Measurements from ENCODE around the gene SALL2. TPM values are rescaled to one million over a fixed set of nuclear protein-coding genes. Genes with fewer than 3 reads are reported as not detected.

Gene SALL2
- total RNA-seq: 7.2 and 8.7 TPM in 2 replicates

GRCh38 chr14:21525962-21526671, at the start of gene SALL2:
TSS of gene SALL2 (minus strand) at chr14:21526346. CDS start at chr14:21526127, 219 bp downstream.

DNA sequence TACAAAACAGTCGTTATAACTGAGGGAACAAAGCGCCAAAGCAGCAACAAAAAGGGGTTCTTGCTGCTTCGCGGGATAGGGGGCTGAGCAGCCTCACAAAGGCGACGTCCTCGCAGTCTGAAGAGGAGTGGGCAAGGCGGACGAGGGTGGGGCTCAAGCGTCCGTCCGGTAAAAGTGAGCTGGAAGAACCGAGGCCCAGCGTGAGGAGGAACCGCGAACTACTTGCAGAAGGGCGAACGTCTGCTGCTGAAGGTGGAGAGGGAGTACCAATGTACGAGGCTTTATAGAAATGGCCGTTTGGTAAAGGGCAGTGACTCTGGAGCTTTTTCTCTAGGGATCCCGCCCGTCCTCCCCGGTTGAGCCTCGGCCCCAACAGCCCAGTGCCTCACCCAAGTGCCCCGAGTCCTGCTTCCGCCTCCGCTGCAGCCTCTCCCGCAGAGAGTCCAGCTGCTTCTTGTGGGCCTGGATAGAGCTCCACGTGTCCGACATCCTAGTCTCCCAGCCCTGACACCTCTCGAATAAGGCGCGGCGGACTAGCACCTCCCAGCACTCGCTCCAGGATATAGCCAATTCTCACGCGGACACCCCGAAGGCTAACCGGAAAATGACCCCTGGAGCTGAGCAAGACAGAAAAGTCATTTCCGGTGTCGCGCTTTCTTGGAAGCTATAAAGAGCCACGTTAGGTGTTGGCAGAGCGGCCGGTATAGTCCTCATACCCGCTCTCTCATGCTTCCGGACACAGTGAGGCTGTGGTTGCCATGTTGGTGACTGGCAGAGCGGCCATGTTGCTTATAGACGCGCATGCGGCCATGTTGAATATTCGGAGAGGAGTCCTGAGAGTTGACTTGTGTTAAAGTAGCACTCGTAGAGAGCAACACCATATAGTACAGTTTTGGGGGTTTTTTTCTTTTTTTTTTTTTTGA, 15.2 kb downstream of the SALL2 start, which contains the start of gene METTL3:
Gene METTL3 (minus strand): TSS at position 606 of the 923 bp plus-strand sequence. CDS start 117 bp downstream, at position 489.

DNA sequence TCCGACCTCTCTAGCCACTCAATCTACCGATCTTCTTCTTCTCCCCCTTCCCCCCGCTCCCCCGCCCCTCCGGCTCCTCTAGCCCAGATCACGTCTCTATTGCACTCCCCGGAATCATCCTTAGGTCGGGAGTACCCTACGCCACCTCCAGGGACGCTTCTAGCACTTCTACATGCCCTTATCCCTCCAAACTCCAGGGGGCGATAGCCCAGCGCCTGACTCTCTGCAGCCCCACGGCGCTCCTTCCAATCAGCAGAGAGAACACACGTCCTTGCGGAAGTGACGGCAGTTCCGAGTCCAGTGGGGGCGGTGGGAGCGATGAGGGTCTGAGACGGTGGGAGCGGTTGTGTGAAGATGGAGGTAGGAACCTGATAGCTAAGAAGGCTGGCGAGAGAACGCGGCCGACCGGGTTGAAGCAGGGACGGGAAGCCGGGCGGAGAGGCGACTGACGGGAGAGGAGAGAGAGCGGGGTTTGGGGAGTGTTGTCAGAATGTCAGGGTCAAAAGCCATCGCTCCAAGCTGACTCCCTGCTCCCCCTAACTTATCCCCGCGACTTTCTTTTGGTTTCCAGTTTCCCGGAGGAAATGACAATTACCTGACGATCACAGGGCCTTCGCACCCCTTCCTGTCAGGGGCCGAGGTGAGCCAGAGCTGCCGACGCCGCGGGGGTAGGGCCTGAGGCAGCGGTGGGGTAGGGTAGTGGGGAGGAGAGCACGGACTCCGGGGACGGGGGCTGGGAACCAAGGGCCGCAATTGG, 49.0 kb downstream of the SALL2 start, which contains the start of the genes RAB2B and TOX4:
Gene RAB2B (minus strand): TSS at position 35 of the 757 bp plus-strand sequence. CDS start 87 bp downstream, outside the sequence.
Gene TOX4 (plus strand): TSS at position 271 of the 757 bp plus-strand sequence. CDS start 84 bp downstream, at position 355.

Other genes with a start within 250 kb of the SALL2 start
- gene RPGRIP1, start 246.3 kb downstream of the SALL2 start, total RNA-seq: not detected in 2 replicates
- 55.6 and 62.3 TPM in 2 replicates for gene SUPT16H, start 142.3 kb downstream of the SALL2 start, total RNA-seq
- 34.0 and 38.8 TPM in 2 replicates for gene CHD8, start 70.2 kb downstream of the SALL2 start, total RNA-seq
- 21.4 and 39.2 TPM in 2 replicates for gene RAB2B, start 49.4 kb downstream of the SALL2 start, total RNA-seq
- gene TOX4, start 49.2 kb downstream of the SALL2 start, total RNA-seq: 18.7 and 29.4 TPM in 2 replicates
- 49.4 and 51.6 TPM in 2 replicates for gene METTL3, start 15.0 kb downstream of the SALL2 start, total RNA-seq
- gene OR10G3, start 53.7 kb upstream of the SALL2 start, total RNA-seq: not detected in 2 replicates
- not detected in 2 replicates for gene OR10G2, start 108.6 kb upstream of the SALL2 start, total RNA-seq
- gene OR4E2, start 127.5 kb upstream of the SALL2 start, total RNA-seq: not detected in 2 replicates
- gene OR4E1, start 147.5 kb upstream of the SALL2 start, total RNA-seq: not detected in 2 replicates